Astrocyte of the spinal cord (primary cell): ENCODE data around the gene STAT3.

Experiments
- DNase-seq: peaks from one replicate; pipeline ENCODE4 v3.0.0; 2011; ENCODE audit warnings: low read depth, low spot score
- H3K4me3 ChIP-seq: 2 replicates; pipeline ENCODE4 v1.5.1; 2011; ENCODE audit warnings: low read depth, mild to moderate bottlenecking, low read length, moderate library complexity
- in situ Hi-C: cut with HindIII; loops from 2 replicates; pipeline ENCODE4 v1.10.0; 2017; ENCODE audit warnings: low sequenced_read_pairs
- TF ChIP-seq, protein P1 (sequence below): IDR thresholded peaks from 2 replicates; pipeline ENCODE4 v1.5.1; 2012; ENCODE audit warnings: low read depth, mild to moderate bottlenecking, low read length, inconsistent platforms

STAT3 gene

GRCh38 chr17:42313773-42314566 is 74.3 kb downstream of the STAT3 start:
- H3K4me3 ChIP-seq = no peak overlapping the region
- in situ Hi-C loops = no loop called here
- TF ChIP-seq, protein P1, sequence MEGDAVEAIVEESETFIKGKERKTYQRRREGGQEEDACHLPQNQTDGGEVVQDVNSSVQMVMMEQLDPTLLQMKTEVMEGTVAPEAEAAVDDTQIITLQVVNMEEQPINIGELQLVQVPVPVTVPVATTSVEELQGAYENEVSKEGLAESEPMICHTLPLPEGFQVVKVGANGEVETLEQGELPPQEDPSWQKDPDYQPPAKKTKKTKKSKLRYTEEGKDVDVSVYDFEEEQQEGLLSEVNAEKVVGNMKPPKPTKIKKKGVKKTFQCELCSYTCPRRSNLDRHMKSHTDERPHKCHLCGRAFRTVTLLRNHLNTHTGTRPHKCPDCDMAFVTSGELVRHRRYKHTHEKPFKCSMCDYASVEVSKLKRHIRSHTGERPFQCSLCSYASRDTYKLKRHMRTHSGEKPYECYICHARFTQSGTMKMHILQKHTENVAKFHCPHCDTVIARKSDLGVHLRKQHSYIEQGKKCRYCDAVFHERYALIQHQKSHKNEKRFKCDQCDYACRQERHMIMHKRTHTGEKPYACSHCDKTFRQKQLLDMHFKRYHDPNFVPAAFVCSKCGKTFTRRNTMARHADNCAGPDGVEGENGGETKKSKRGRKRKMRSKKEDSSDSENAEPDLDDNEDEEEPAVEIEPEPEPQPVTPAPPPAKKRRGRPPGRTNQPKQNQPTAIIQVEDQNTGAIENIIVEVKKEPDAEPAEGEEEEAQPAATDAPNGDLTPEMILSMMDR = no peak
- DNase-seq = no peak

DNA sequence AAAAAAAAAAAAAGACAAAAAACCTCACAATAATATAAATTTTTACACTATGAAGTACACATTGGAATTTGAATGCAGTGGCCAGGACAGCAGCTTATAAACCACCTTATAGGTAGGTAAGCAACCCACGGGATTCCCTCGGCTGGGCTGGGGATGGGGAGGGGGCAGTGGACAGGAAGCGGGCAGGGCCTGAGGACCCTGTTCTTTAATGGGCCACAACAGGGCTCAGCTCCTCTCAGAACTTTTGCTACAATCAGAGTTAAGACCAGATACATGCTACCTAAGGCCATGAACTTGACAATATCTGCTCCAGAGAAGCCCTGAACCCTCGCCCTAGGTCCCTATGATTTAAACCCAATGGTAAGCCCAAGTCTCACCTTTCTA is 74.9 kb downstream of the STAT3 start:
- DNase-seq = no peak
- no peak overlapping the region for H3K4me3 ChIP-seq
- TF ChIP-seq, protein P1 = no peak
- in situ Hi-C loops = no loop called here

DNA sequence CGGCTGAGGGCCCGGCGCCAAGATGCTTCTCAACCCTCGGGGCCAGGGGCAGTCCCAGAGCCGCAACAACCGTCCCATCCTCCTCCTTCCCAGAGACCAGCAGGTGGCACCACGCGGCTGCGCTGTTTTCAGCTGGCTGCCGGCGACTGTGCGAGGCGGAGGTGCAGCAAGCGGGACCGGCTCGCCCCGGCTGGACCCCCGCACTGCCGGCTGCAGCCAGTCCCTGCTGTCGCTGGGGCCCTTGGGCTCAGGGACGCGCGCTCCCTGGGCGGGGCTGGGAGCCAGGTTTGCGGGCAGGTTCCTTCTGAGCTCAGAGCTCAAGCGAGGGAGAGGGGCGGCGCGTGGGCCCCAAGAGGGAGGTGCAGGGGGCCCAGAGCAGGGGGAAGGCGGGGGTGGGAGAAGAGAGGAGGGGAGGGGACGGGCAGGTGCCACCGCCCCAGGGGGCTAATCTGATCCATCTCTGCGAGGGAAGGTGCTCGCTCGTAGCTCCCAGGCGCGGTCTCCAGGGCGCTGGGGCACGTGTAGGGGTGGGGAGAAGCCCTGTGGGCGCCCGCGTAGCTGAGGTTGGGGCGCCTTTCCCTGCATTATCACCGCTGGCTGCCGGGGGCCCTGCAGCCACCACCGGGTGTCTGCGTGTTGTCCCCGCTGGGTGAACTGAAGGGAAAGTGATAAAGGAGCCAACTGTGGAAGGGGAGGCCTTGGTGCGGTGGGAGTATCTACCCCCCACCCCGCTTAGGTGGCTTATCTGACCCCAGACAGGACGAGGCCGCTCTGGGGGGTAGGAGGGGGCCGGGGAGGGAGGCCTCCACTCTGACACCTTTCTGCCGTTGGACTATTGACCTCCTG is 75.7 kb downstream of the STAT3 start:
- in situ Hi-C loops = no loop called here
- peak; percentile 80 for DNase-seq
- no peak overlapping the region for H3K4me3 ChIP-seq
- TF ChIP-seq, protein P1 = peak; percentile 70

DNA sequence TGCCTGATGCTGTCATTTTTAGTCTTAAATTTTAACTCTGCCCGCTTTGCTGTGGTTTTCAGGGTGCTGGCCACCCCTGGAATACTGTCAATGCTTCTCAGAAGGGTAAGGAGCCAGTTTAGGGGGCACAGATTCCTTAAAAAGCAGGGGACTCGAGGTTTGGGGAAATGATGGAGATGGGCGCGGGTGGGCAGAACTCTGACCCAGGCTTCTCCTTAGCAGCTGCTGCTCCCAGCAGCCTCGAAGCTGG is 76.3 kb downstream of the STAT3 start:
- no peak for DNase-seq
- in situ Hi-C loops = no loop called here
- TF ChIP-seq, protein P1 = no peak
- no peak overlapping the region for H3K4me3 ChIP-seq

DNA sequence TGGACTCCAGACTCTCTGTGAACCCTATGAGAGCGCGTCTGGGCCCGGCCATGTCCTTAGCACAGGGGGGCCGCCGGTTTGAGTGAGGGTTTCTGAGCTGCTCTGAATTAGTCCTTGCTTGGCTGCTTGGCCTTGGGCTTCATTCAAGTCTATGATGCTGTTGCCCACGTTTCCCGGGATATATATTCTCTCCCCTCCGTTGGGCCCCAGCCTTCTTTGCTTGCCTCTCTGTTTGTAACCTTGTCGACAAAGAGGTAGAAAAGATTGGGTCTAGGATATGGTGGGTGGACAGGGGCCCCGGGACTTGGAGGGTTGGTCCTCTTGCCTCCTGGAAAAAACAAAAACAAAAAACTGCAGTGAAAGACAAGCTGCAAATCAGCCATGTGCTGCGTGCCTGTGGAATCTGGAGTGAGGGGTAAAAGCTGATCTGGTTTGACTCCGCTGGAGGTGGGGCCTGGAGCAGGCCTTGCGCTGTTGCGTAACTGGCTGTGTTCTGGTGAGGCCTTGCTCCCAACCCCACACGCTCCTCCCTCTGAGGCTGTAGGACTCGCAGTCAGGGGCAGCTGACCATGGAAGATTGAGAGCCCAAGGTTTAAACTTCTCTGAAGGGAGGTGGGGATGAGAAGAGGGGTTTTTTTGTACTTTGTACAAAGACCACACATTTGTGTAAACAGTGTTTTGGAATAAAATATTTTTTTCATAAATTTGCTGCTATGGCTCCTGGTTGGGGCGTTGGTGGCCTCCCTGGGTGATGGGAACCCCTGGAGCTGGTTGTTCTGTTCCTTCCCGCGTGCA is 76.8 kb downstream of the STAT3 start:
- in situ Hi-C loops = no loop called here
- no peak overlapping the region for H3K4me3 ChIP-seq
- DNase-seq = peak; percentile 68
- TF ChIP-seq, protein P1 = no peak

- no peak overlapping the region for H3K4me3 ChIP-seq
- DNase-seq = no peak
- in situ Hi-C loops = no loop called here
- TF ChIP-seq, protein P1 = no peak
Observed at GRCh38 chr17:42310787-42311215, 77.4 kb downstream of the STAT3 start.
